ENCODE results near the gene TM7SF2.

Gene TM7SF2

GRCh38 chr11:65112546-65113360, 1.1 kb downstream of the TM7SF2 start:
- ChIA-PET CTCF (interaction anchor here (0.5 to 4.9 kb wide), 17 partner anchors 8 to 99 kb away, joined by 3 to 56 read pairs (median 4); partner anchors contain the start of genes ARL2, CAPN1, FAU and MRPL49), POLR2A (interaction anchor here (1.0 to 2.8 kb wide), 4 partner anchors 17 to 97 kb away, joined by 3 to 7 read pairs (median 4); partner anchors contain the start of genes SYVN1 and VPS51)
- H3K4me1 ChIP-seq (ENCODE audit: control extremely low read depth in 1 of 4, control insufficient read depth in 4 of 4, insufficient read depth in 4 of 4, low read length in 3 of 4): peaks cover 0 to 57% (median 43%) of the 10 kb centered on the region in 4 experiments
- H3K9me3 ChIP-seq (ENCODE audit: control extremely low read depth in 1 of 5, control insufficient read depth in 4 of 5, insufficient read depth in 2 of 5, low read depth in 1 of 5, low read length in 4 of 5): no peaks in the 10 kb centered on the region
- peaks cover 0 to 51% (median 24%) of the 10 kb centered on the region in 4 experiments for H3K36me3 ChIP-seq (ENCODE audit: control insufficient read depth in 4 of 4, insufficient read depth in 4 of 4, low read length in 3 of 4)
- DNase-seq: peak; percentile 61 to 81 (median 76)
- H3K27ac ChIP-seq (ENCODE audit: insufficient read depth in 1 of 2, low read depth in 1 of 2, low read length in 2 of 2, poor library complexity in 1 of 2, severe bottlenecking in 2 of 2): peak overlapping the region in 1 of 2 experiments; percentile 61
- H3K27me3 ChIP-seq (replicated peaks in 2 of 5; ENCODE audit: control insufficient read depth in 4 of 5, insufficient read depth in 5 of 5, low read length in 4 of 5): no peaks in the 10 kb centered on the region
- 0% methylated on average over 44 of the region's 57 CpGs for WGBS (ENCODE audit: insufficient coverage)
- peak overlapping the region; percentile 52 to 80 (median 74) for H3K4me3 ChIP-seq (ENCODE audit: control insufficient read depth in 1 of 7, extremely low read depth in 1 of 7, insufficient read depth in 4 of 7, low read depth in 2 of 7, low read length in 6 of 7)

DNA sequence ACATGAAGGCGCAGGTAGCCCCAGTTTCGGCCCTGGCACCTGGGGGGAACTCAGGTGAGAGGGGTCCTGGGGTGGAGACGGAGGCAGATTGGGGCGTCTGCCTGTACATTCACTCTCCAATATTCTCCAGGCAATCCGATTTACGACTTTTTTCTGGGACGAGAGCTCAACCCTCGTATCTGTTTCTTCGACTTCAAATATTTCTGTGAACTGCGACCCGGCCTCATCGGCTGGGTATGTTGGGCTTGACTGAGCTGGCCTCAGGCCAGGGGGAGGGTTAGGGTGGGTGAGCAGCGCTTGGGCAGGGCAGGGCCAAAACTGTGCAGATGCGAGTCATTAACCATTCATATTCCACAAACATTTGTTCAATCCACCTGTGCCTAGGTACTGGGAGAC, 1.7 kb downstream of the TM7SF2 start:
- WGBS (ENCODE audit: insufficient coverage): 27% methylated on average over 6 of the region's 14 CpGs
- H3K36me3 ChIP-seq (ENCODE audit: control insufficient read depth in 4 of 4, insufficient read depth in 4 of 4, low read length in 3 of 4): peaks cover 0 to 50% (median 22%) of the 10 kb centered on the region in 4 experiments
- peak overlapping the region in 5 of 7 experiments; percentile 67 to 80 (median 74) for H3K4me3 ChIP-seq (ENCODE audit: control insufficient read depth in 1 of 7, extremely low read depth in 1 of 7, insufficient read depth in 4 of 7, low read depth in 2 of 7, low read length in 6 of 7)
- peaks cover 0 to 57% (median 43%) of the 10 kb centered on the region in 4 experiments for H3K4me1 ChIP-seq (ENCODE audit: control extremely low read depth in 1 of 4, control insufficient read depth in 4 of 4, insufficient read depth in 4 of 4, low read length in 3 of 4)
- peak overlapping the region in 1 of 2 experiments; percentile 61 for H3K27ac ChIP-seq (ENCODE audit: insufficient read depth in 1 of 2, low read depth in 1 of 2, low read length in 2 of 2, poor library complexity in 1 of 2, severe bottlenecking in 2 of 2)
- H3K9me3 ChIP-seq (ENCODE audit: control extremely low read depth in 1 of 5, control insufficient read depth in 4 of 5, insufficient read depth in 2 of 5, low read depth in 1 of 5, low read length in 4 of 5): no peaks in the 10 kb centered on the region
- peak in 1 of 3 donors; percentile 28 for DNase-seq
- H3K27me3 ChIP-seq (replicated peaks in 2 of 5; ENCODE audit: control insufficient read depth in 4 of 5, insufficient read depth in 5 of 5, low read length in 4 of 5): no peaks in the 10 kb centered on the region
- ChIA-PET POLR2A (interaction anchor here (1.0 to 2.8 kb wide), 2 partner anchors 22 to 67 kb away, joined by 3 to 7 read pairs; partner anchors contain the start of gene SYVN1), CTCF (interaction anchor here (0.5 to 4.9 kb wide), 12 partner anchors 8 to 73 kb away, joined by 3 to 56 read pairs (median 4); partner anchors contain the start of genes CAPN1 and VPS51)

- 85% methylated on average over 6 of the region's 6 CpGs for WGBS (ENCODE audit: insufficient coverage)
- no peak for DNase-seq
- Histone ChIP-seq H3K36me3 (ENCODE audit: control insufficient read depth in 4 of 4, insufficient read depth in 4 of 4, low read length in 3 of 4) (peaks cover 0 to 50% (median 20%) of the 10 kb centered on the region in 4 experiments), H3K27me3 (replicated peaks in 2 of 5; ENCODE audit: control insufficient read depth in 4 of 5, insufficient read depth in 5 of 5, low read length in 4 of 5) (no peaks in the 10 kb centered on the region), H3K4me1 (ENCODE audit: control extremely low read depth in 1 of 4, control insufficient read depth in 4 of 4, insufficient read depth in 4 of 4, low read length in 3 of 4) (peaks cover 0 to 57% (median 43%) of the 10 kb centered on the region in 4 experiments), H3K4me3 (ENCODE audit: control insufficient read depth in 1 of 7, extremely low read depth in 1 of 7, insufficient read depth in 4 of 7, low read depth in 2 of 7, low read length in 6 of 7) (peak overlapping the region in 1 of 7 experiments; percentile 74), H3K9me3 (ENCODE audit: control extremely low read depth in 1 of 5, control insufficient read depth in 4 of 5, insufficient read depth in 2 of 5, low read depth in 1 of 5, low read length in 4 of 5) (no peaks in the 10 kb centered on the region), H3K27ac (ENCODE audit: insufficient read depth in 1 of 2, low read depth in 1 of 2, low read length in 2 of 2, poor library complexity in 1 of 2, severe bottlenecking in 2 of 2) (peak overlapping the region in 1 of 2 experiments; percentile 39)
- POLR2A ChIA-PET: interaction anchor here (2.8 kb wide), 1 partner anchor 21 kb away, joined by 7 read pairs; the partner anchor contains the start of gene SYVN1
- CTCF ChIA-PET: interaction anchor here (0.9 to 4.9 kb wide), 10 partner anchors 11 to 181 kb away, joined by 3 to 56 read pairs (median 4); partner anchors contain the start of genes CAPN1 and VPS51
These were observed 2.2 kb downstream of the TM7SF2 start for GRCh38 chr11:65113839-65114238.

GRCh38 chr11:65114538-65115171, 3.0 kb downstream of the TM7SF2 start:
- ChIA-PET POLR2A (no interaction called here), CTCF (interaction anchor here (1.1 to 1.8 kb wide), 5 partner anchors 12 to 181 kb away, joined by 3 to 4 read pairs (median 3); no protein-coding TSS in a partner anchor)
- H3K27me3 ChIP-seq (replicated peaks in 2 of 5; ENCODE audit: control insufficient read depth in 4 of 5, insufficient read depth in 5 of 5, low read length in 4 of 5): no peaks in the 10 kb centered on the region
- H3K9me3 ChIP-seq (ENCODE audit: control extremely low read depth in 1 of 5, control insufficient read depth in 4 of 5, insufficient read depth in 2 of 5, low read depth in 1 of 5, low read length in 4 of 5): no peaks in the 10 kb centered on the region
- H3K4me3 ChIP-seq (ENCODE audit: control insufficient read depth in 1 of 7, extremely low read depth in 1 of 7, insufficient read depth in 4 of 7, low read depth in 2 of 7, low read length in 6 of 7): no peak overlapping the region
- H3K36me3 ChIP-seq (ENCODE audit: control insufficient read depth in 4 of 4, insufficient read depth in 4 of 4, low read length in 3 of 4): peaks cover 0 to 49% (median 18%) of the 10 kb centered on the region in 4 experiments
- no peak for DNase-seq
- peaks cover 0 to 57% (median 43%) of the 10 kb centered on the region in 4 experiments for H3K4me1 ChIP-seq (ENCODE audit: control extremely low read depth in 1 of 4, control insufficient read depth in 4 of 4, insufficient read depth in 4 of 4, low read length in 3 of 4)
- 97% methylated on average over 11 of the region's 11 CpGs for WGBS (ENCODE audit: insufficient coverage)
- no peak overlapping the region for H3K27ac ChIP-seq (ENCODE audit: insufficient read depth in 1 of 2, low read depth in 1 of 2, low read length in 2 of 2, poor library complexity in 1 of 2, severe bottlenecking in 2 of 2)

DNA sequence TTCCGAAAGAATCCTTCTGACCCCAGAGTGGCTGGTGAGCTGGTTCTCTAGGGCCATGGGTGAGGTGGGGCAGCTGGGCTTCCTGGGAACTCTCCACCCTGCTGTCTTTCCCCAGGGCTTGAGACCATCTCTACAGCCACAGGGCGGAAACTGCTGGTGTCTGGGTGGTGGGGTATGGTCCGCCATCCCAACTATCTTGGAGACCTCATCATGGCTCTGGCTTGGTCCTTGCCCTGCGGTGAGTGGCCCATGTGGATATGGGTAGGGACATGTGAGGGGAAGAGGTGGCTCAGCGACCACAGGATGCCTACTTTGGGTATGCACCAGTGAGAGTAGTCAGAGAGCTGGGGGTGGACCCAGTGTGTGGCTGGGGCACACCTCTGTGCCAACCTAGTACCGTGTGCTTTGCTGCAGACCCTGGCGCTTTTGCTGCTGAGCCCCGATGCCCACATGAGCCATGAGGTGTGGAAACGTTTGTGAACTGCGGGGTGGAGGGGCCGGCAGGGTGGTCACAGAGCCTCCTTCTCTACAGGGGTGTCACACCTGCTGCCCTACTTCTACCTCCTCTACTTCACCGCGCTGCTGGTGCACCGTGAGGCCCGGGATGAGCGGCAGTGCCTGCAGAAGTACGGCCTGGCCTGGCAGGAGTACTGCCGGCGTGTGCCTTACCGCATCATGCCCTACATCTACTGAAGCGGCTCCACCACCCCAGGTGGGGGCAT, 3.9 kb downstream of the TM7SF2 start:
- ChIA-PET CTCF (interaction anchor here (0.8 to 3.3 kb wide), 4 partner anchors 10 to 65 kb away, joined by 3 to 14 read pairs (median 4); partner anchors contain the start of gene VPS51), POLR2A (interaction anchor here (3.7 kb wide), 1 partner anchor 19 kb away, joined by 26 read pairs; the partner anchor contains the start of gene SYVN1)
- Histone ChIP-seq H3K9me3 (ENCODE audit: control extremely low read depth in 1 of 5, control insufficient read depth in 4 of 5, insufficient read depth in 2 of 5, low read depth in 1 of 5, low read length in 4 of 5) (no peaks in the 10 kb centered on the region), H3K27me3 (replicated peaks in 2 of 5; ENCODE audit: control insufficient read depth in 4 of 5, insufficient read depth in 5 of 5, low read length in 4 of 5) (no peaks in the 10 kb centered on the region), H3K27ac (ENCODE audit: insufficient read depth in 1 of 2, low read depth in 1 of 2, low read length in 2 of 2, poor library complexity in 1 of 2, severe bottlenecking in 2 of 2) (no peak overlapping the region), H3K4me1 (ENCODE audit: control extremely low read depth in 1 of 4, control insufficient read depth in 4 of 4, insufficient read depth in 4 of 4, low read length in 3 of 4) (peaks cover 0 to 60% (median 41%) of the 10 kb centered on the region in 4 experiments), H3K4me3 (ENCODE audit: control insufficient read depth in 1 of 7, extremely low read depth in 1 of 7, insufficient read depth in 4 of 7, low read depth in 2 of 7, low read length in 6 of 7) (no peak overlapping the region), H3K36me3 (ENCODE audit: control insufficient read depth in 4 of 4, insufficient read depth in 4 of 4, low read length in 3 of 4) (peaks cover 4 to 55% (median 21%) of the 10 kb centered on the region in 4 experiments)
- 98% methylated on average over 20 of the region's 21 CpGs for WGBS (ENCODE audit: insufficient coverage)
- no peak for DNase-seq

Measured in common myeloid progenitor, CD34-positive (primary cell).